ENCODE results near the gene UMAD1. TPM values are rescaled to one million over a fixed set of nuclear protein-coding genes. Genes with fewer than 3 reads are reported as not detected.

UMAD1 gene
- total and polyA plus RNA-seq, 2 donors (not counting 3 experiments of a cell fraction or from before 2014, with no cell fraction given) = 5.6 to 6.6 TPM

- no peak for TF ChIP-seq MAX (IDR thresholded peaks at IDR 0.05; ENCODE audit: insufficient read depth, insufficient read length)
- TF ChIP-seq FOS (IDR thresholded peaks at IDR 0.05; ENCODE audit: borderline replicate concordance, insufficient read depth, low read length) = no peak
- TF ChIP-seq, protein P1, sequence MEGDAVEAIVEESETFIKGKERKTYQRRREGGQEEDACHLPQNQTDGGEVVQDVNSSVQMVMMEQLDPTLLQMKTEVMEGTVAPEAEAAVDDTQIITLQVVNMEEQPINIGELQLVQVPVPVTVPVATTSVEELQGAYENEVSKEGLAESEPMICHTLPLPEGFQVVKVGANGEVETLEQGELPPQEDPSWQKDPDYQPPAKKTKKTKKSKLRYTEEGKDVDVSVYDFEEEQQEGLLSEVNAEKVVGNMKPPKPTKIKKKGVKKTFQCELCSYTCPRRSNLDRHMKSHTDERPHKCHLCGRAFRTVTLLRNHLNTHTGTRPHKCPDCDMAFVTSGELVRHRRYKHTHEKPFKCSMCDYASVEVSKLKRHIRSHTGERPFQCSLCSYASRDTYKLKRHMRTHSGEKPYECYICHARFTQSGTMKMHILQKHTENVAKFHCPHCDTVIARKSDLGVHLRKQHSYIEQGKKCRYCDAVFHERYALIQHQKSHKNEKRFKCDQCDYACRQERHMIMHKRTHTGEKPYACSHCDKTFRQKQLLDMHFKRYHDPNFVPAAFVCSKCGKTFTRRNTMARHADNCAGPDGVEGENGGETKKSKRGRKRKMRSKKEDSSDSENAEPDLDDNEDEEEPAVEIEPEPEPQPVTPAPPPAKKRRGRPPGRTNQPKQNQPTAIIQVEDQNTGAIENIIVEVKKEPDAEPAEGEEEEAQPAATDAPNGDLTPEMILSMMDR (IDR thresholded peaks at IDR 0.05; ENCODE audit: extremely low read depth in 1 of 2, insufficient read depth in 1 of 2, low read depth in 1 of 2, low read length in 2 of 2) = no peak
- TF ChIP-seq EZH2 (IDR thresholded peaks at IDR 0.05; ENCODE audit: borderline replicate concordance, low read depth, low read length, severe bottlenecking) = no peak
- TF ChIP-seq GATA2 (IDR thresholded peaks at IDR 0.05; ENCODE audit: insufficient read depth, insufficient read length, low read depth, low read length) = no peak
- no peak for TF ChIP-seq JUN (IDR thresholded peaks at IDR 0.05; ENCODE audit: borderline replicate concordance, insufficient read depth, insufficient read length, low read depth)
- TF ChIP-seq MYC (IDR thresholded peaks at IDR 0.05; ENCODE audit: low read depth, low read length) = no peak
- TF ChIP-seq POLR2A (IDR thresholded peaks at IDR 0.05; ENCODE audit: low read depth, low read length) = no peak
- no peak for TF ChIP-seq POLR2AphosphoS5 (IDR thresholded peaks at IDR 0.05; ENCODE audit: insufficient read depth, low read depth, low read length)
- H3K27ac ChIP-seq (ENCODE audit: insufficient read depth, low read depth, low read length) = no peak overlapping the region
- BruUV-seq (replicated peaks) = no TSS peak
- ChIA-PET POLR2A (no interaction called here), CTCF (interaction anchor here (2.4 to 11.7 kb wide), 2 partner anchors 11 to 18 kb away, joined by 7 to 121 read pairs; no protein-coding TSS in a partner anchor)
- H3K36me3 ChIP-seq (ENCODE audit: control insufficient read depth in 2 of 2, extremely low read depth in 1 of 2, insufficient read depth in 2 of 2, low read length in 2 of 2) = no peaks in the 10 kb centered on the region
- no peaks in the 10 kb centered on the region for H3K9me1 ChIP-seq (replicated peaks; ENCODE audit: control insufficient read depth, extremely low read depth, insufficient read depth, low read length)
- no peaks in the 10 kb centered on the region for H4K20me1 ChIP-seq (replicated peaks; ENCODE audit: control insufficient read depth, extremely low read depth, insufficient read depth, low read length)
- no peak overlapping the region for H2AFZ ChIP-seq (ENCODE audit: low read depth, low read length)
- H3K4me3 ChIP-seq (replicated peaks in 1 of 3; ENCODE audit: insufficient read depth in 1 of 3, low read depth in 1 of 3, low read length in 3 of 3) = no peak overlapping the region
- dilution Hi-C loops (cut with MboI; ENCODE audit: extremely low pct_ligation_motif_present, low sequenced_read_pairs) = no loop called here
- intact Hi-C loops (cut with micrococcal nuclease) = loop anchor here (5.0 kb wide), 1 partner anchor 273 kb away; no protein-coding TSS in a partner anchor
- H3K4me1 ChIP-seq (ENCODE audit: control insufficient read depth, extremely low read depth, insufficient read depth, low read length) = peaks cover under 1% of the 10 kb centered on the region
- H3K27me3 ChIP-seq (ENCODE audit: control insufficient read depth in 2 of 2, insufficient read depth in 2 of 2, low read length in 2 of 2) = no peaks in the 10 kb centered on the region
- H3K4me2 ChIP-seq (ENCODE audit: insufficient read depth, low read length) = no peak overlapping the region
- no peak for FAIRE-seq
- DNase-seq (ENCODE audit: low read depth, low spot score) = no peak
- no peak overlapping the region for H3K9ac ChIP-seq (replicated peaks; ENCODE audit: extremely low read depth, insufficient read depth, low read length)
- H3K9me3 ChIP-seq (replicated peaks; ENCODE audit: control insufficient read depth, insufficient read depth, low read length) = no peaks in the 10 kb centered on the region
- no peaks in the 10 kb centered on the region for H3K79me2 ChIP-seq (ENCODE audit: control insufficient read depth, insufficient read depth, low read length)
These were observed 58.4 kb downstream of the UMAD1 start for GRCh38 chr7:7698930-7699329.
